ENCODE measurements around the gene FARP2. TPM values are rescaled to one million over a fixed set of nuclear protein-coding genes. Genes with fewer than 3 reads are reported as not detected.

The FARP2 gene, protein sequence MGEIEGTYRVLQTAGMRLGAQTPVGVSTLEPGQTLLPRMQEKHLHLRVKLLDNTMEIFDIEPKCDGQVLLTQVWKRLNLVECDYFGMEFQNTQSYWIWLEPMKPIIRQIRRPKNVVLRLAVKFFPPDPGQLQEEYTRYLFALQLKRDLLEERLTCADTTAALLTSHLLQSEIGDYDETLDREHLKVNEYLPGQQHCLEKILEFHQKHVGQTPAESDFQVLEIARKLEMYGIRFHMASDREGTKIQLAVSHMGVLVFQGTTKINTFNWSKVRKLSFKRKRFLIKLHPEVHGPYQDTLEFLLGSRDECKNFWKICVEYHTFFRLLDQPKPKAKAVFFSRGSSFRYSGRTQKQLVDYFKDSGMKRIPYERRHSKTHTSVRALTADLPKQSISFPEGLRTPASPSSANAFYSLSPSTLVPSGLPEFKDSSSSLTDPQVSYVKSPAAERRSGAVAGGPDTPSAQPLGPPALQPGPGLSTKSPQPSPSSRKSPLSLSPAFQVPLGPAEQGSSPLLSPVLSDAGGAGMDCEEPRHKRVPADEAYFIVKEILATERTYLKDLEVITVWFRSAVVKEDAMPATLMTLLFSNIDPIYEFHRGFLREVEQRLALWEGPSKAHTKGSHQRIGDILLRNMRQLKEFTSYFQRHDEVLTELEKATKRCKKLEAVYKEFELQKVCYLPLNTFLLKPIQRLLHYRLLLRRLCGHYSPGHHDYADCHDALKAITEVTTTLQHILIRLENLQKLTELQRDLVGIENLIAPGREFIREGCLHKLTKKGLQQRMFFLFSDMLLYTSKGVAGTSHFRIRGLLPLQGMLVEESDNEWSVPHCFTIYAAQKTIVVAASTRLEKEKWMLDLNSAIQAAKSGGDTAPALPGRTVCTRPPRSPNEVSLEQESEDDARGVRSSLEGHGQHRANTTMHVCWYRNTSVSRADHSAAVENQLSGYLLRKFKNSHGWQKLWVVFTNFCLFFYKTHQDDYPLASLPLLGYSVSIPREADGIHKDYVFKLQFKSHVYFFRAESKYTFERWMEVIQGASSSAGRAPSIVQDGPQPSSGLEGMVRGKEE
- polyA plus RNA-seq (2012; ENCODE audit: insufficient read depth, insufficient read length, low read depth), result 18.7 TPM

DNA sequence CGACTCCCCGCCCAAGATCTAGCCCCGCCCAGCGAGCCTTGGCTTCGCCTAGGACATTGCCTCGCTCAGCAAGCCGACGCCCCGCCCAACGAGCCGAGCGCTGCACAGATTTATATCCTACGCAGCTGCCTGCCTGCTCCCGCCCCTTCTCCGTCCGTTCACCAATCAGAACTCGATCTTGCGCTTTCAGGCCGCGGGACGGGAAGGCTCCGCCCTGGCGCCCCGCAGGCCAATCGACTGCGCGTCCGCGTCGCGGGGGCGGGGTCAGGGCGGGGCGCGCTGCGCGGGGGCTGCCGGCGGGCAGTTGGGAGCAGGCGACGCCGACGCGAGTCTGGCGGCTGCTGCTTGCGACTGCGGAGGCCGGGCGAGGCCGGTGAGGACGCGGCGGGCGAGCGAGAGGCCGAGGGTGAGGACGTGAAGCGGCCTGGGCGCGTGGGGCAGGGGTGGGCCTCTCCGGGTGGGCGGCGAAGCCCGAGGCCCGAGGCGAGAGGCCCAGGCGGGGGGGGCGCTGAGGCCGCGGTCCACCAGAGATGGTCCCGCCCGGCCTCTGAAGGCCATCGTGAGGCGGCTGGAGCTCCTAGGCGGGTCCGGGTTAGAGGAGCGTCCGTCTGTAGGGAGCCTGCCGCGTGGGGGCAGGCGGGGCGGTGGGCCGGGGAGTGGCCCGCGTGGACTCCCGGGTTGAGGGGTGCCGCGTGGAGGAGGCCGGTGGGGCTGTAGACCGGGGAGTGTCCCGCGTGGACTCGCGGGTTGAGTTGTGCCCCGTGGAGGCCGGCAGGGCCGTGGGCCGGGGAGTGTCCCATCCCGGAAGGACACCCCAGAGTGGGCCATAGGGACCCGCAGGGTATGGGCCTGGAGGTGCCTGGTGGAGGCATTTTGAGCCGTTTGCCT, at the start of gene FARP2:
Gene FARP2 (plus strand): TSS at position 303 of the 888 bp plus-strand sequence. CDS start 16,823 bp downstream, outside the sequence.
- DNase-seq, result peak; percentile 100
- Histone ChIP-seq H3K27me3 (no peaks in the 10 kb centered on the region), H3K9me3 (no peaks in the 10 kb centered on the region), H3K36me3 (peaks cover 29% of the 10 kb centered on the region), H3K4me1 (peaks cover 5% of the 10 kb centered on the region), H3K4me3 (ENCODE audit: low read depth, low read length) (peak within 1 kb of the TSS; percentile 70)
- TF ChIP-seq, protein P1, sequence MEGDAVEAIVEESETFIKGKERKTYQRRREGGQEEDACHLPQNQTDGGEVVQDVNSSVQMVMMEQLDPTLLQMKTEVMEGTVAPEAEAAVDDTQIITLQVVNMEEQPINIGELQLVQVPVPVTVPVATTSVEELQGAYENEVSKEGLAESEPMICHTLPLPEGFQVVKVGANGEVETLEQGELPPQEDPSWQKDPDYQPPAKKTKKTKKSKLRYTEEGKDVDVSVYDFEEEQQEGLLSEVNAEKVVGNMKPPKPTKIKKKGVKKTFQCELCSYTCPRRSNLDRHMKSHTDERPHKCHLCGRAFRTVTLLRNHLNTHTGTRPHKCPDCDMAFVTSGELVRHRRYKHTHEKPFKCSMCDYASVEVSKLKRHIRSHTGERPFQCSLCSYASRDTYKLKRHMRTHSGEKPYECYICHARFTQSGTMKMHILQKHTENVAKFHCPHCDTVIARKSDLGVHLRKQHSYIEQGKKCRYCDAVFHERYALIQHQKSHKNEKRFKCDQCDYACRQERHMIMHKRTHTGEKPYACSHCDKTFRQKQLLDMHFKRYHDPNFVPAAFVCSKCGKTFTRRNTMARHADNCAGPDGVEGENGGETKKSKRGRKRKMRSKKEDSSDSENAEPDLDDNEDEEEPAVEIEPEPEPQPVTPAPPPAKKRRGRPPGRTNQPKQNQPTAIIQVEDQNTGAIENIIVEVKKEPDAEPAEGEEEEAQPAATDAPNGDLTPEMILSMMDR (IDR thresholded peaks at IDR 0.05; ENCODE audit: low read depth, low read length), result no peak

GRCh38 chr2:241307055-241307454, 49.0 kb upstream of the FARP2 start:
- TF ChIP-seq, protein P1 (IDR thresholded peaks at IDR 0.05; ENCODE audit: low read depth, low read length), result no peak
- Histone ChIP-seq H3K4me3 (ENCODE audit: low read depth, low read length) (no peak overlapping the region), H3K9me3 (no peaks in the 10 kb centered on the region), H3K4me1 (peaks cover 8% of the 10 kb centered on the region), H3K27me3 (no peaks in the 10 kb centered on the region), H3K36me3 (peaks cover 2% of the 10 kb centered on the region; the same call in 1 of the 2 replicates)
- DNase-seq, result no peak

GRCh38 chr2:241308267-241308666, 47.8 kb upstream of the FARP2 start:
- DNase-seq, result no peak
- Histone ChIP-seq H3K4me3 (ENCODE audit: low read depth, low read length) (no peak overlapping the region), H3K27me3 (no peaks in the 10 kb centered on the region), H3K4me1 (peaks cover 4% of the 10 kb centered on the region), H3K9me3 (no peaks in the 10 kb centered on the region), H3K36me3 (peaks cover 2% of the 10 kb centered on the region; the same call in 1 of the 2 replicates)
- TF ChIP-seq, protein P1 (IDR thresholded peaks at IDR 0.05; ENCODE audit: low read depth, low read length), result no peak

DNA sequence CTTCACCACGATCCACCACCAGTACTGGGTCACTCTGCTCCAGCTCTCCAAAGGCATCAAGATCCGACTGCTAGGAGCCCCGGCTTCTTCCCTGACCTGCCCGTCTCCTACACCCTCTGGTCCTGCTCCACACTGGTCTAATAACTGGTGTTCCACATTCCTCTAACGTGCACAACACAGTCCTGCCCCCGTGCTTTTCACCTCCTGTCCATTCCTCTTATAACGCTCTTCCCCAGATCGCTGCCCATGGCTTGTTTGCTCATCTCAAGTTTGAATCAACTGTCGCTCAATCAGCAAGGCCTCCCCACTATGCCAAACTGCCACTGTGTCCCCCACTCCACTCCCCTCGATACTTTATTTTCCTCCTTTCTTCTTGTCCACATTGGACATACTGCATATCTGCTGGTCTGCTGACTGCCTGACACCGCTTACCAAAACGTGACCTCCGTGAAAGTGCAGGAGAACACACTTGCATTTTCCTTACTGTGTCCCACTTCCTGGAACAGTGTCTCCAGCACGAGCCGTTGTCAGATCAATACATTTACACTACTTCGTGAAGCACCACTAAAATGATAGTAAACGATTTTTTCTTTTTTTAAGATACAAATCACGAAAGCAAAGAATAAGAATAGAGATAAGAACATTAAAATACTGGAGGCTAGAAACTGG, 47.1 kb upstream of the FARP2 start:
- TF ChIP-seq, protein P1 (IDR thresholded peaks at IDR 0.05; ENCODE audit: low read depth, low read length), result no peak
- no peaks in the 10 kb centered on the region for H3K4me1 ChIP-seq

GRCh38 chr2:241309684-241310117, 46.4 kb upstream of the FARP2 start:
- H3K36me3 ChIP-seq, result peaks cover 2% of the 10 kb centered on the region; the same call in 1 of the 2 replicates
- H3K4me3 ChIP-seq (ENCODE audit: low read depth, low read length), result no peak overlapping the region
- DNase-seq, result no peak
- TF ChIP-seq, protein P1 (IDR thresholded peaks at IDR 0.05; ENCODE audit: low read depth, low read length), result no peak
- no peaks in the 10 kb centered on the region for H3K27me3 ChIP-seq
- no peaks in the 10 kb centered on the region for H3K4me1 ChIP-seq
- H3K9me3 ChIP-seq, result no peaks in the 10 kb centered on the region

More for the DNA sequence above, 47.1 kb upstream of the FARP2 start:
- H3K9me3 ChIP-seq, result no peaks in the 10 kb centered on the region
- H3K27me3 ChIP-seq, result no peaks in the 10 kb centered on the region
- no peak for DNase-seq
- peaks cover 2% of the 10 kb centered on the region; the same call in 1 of the 2 replicates for H3K36me3 ChIP-seq
- no peak overlapping the region for H3K4me3 ChIP-seq (ENCODE audit: low read depth, low read length)
